ENCODE results near the gene FREM2.

- no peak for TF ChIP-seq CTCF (IDR thresholded peaks at IDR 0.05)
- TF ChIP-seq PHF8 (IDR thresholded peaks at IDR 0.05; ENCODE audit: borderline replicate concordance, low read depth): no peak
- no peak for TF ChIP-seq RAD21 (conservative IDR thresholded peaks at IDR 0.05 in 1 of 2, IDR thresholded peaks at IDR 0.05 in 1 of 2)
- TF ChIP-seq POLR2A (IDR thresholded peaks at IDR 0.05; ENCODE audit: low read length): no peak
- no peak for TF ChIP-seq CHD2 (IDR thresholded peaks at IDR 0.05; ENCODE audit: low read length, partially characterized antibody)
- TF ChIP-seq ZFP36 (IDR thresholded peaks at IDR 0.05; ENCODE audit: borderline replicate concordance, partially characterized antibody): no peak
Observed at GRCh38 chr13:38803531-38803930, 116.7 kb downstream of the FREM2 start.
